GM12891 (cell line): ENCODE data around the gene PGBD5.

Experiments
- DNase-seq: peaks from one replicate; pipeline ENCODE4 v3.0.0; 2011; ENCODE audit warnings: low spot score; ENCODE audit not compliant: insufficient read length
- FAIRE-seq: peaks from 2 replicates; lab custom pipeline; 2011; peaks lifted over from hg19 to GRCh38; lab: Jason Lieb, UNC
- PAX5 ChIP-seq: IDR thresholded peaks from 2 replicates; pipeline ENCODE4 v1.6.1; 2011; ENCODE audit warnings: low read length, moderate library complexity, mild to moderate bottlenecking; ENCODE audit not compliant: insufficient read depth, severe bottlenecking
- POLR2A ChIP-seq: IDR thresholded peaks from 2 replicates; pipeline ENCODE4 v1.6.1; 2011; ENCODE audit warnings: low read depth, low read length, control low read depth
- POLR2AphosphoS5 ChIP-seq: IDR thresholded peaks from 2 replicates; pipeline ENCODE4 v1.6.1; 2011; ENCODE audit warnings: low read depth, low read length, control low read depth
- POU2F2 ChIP-seq: IDR thresholded peaks from 2 replicates; pipeline ENCODE4 v1.6.1; 2011; ENCODE audit warnings: low read depth, mild to moderate bottlenecking, control low read depth, low read length, moderate library complexity
- SPI1 ChIP-seq: IDR thresholded peaks from 2 replicates; pipeline ENCODE4 v1.6.1; 2011; ENCODE audit warnings: low read depth, low read length, control low read depth
- TAF1 ChIP-seq: IDR thresholded peaks from 2 replicates; pipeline ENCODE4 v1.6.1; 2011; ENCODE audit warnings: low read depth, low read length, control low read depth

The PGBD5 gene

DNA sequence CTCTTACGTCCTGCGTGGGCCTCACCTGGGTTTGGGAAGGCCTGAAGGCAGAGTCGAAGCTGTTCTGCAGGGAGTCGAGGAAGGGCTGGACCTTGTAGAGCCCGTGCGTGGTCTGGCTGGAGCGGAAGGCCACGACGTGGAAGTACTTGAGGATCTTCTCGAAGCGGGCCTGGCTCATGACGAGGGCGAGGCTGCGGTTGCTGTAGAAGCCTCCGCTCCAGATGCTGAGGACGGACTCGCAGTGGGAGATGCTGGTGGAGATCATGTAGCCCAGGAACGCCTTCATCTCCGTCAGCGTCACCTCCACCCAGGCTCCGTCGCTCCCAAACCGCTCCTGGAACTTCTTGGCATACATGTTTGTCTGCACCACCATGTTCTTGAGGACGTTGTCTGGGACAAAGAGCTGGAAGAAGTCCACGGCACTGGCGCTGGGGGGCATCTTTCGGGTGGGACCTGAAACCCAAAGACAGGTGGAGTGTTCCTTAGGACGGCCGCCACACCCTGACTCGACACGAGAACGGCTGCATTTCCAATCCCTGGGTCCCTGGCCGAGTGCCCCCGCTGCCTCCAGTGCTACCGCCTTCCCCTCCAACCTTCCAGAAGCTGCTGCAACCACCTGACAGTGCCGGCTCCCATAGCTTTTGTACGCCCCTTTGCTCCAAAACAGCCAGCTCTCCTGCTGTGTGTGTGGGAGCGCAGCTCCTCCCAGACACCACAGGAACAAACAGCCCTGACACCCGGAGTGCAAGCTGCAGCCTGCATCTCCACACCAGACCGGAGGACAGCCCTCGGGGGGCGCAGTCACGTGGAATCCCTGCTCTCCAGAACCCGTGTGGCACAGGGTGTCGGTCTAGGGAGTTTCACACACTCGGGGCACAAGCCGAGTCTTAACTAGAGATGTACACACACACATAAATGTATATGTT lies 69.0 kb downstream of the PGBD5 start:
- TF ChIP-seq PAX5 (no peak), POLR2A (no peak), POLR2AphosphoS5 (no peak), TAF1 (no peak), POU2F2 (no peak), SPI1 (no peak)
- DNase-seq, result no peak
- no peak for FAIRE-seq

DNA sequence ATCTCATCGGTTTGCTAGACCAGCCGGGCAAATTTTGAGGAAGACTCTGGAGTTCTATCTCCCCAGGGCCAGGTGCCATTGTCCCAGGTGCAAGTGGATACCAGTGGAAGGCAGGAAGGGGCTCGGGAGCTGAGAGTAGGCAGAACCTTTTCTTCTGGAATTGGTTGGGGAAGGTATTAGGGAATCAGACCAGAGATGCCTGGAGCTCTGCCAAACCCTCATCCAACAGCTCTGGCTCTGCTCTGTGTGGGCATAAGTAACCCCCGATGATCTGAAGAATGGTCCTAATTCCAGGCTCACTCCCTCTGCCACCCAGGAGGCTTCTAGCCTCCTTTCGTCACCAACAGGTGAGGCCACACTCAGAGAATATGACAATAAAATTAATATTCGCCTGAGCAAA lies 69.9 kb downstream of the PGBD5 start:
- no peak for DNase-seq
- TF ChIP-seq TAF1 (no peak), PAX5 (no peak)
- FAIRE-seq, result no peak

- TF ChIP-seq SPI1, result no peak
- no peak for TF ChIP-seq POLR2A
- no peak for TF ChIP-seq PAX5
- no peak for TF ChIP-seq POU2F2
- TF ChIP-seq TAF1, result no peak
- no peak for TF ChIP-seq POLR2AphosphoS5
- FAIRE-seq, result no peak
- no peak for DNase-seq
Measured at GRCh38 chr1:230355594-230355993, 70.5 kb downstream of the PGBD5 start.

DNA sequence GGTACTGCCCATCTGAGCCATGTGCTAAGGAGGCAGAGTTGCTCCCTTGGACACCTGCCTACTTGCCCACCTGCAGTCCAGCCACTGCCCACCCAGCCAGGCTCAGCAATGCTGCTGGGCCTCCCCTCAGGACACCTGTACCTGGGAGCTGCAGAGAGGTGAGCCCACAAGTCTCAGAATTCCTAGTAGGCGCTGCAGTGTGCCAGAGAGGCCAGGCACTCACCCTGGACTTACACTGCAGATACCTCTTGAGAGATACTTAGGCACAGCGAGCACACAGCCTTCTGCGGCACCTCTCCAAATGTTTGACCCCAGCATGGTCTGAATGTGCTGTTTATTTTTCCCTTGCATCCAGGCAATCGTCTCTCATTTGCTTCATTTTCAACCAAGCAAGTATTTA lies 71.0 kb downstream of the PGBD5 start:
- FAIRE-seq, result no peak
- TF ChIP-seq POU2F2, result no peak
- no peak for TF ChIP-seq TAF1
- no peak for TF ChIP-seq PAX5
- TF ChIP-seq POLR2AphosphoS5, result no peak
- no peak for TF ChIP-seq SPI1
- TF ChIP-seq POLR2A, result no peak
- no peak for DNase-seq

DNA sequence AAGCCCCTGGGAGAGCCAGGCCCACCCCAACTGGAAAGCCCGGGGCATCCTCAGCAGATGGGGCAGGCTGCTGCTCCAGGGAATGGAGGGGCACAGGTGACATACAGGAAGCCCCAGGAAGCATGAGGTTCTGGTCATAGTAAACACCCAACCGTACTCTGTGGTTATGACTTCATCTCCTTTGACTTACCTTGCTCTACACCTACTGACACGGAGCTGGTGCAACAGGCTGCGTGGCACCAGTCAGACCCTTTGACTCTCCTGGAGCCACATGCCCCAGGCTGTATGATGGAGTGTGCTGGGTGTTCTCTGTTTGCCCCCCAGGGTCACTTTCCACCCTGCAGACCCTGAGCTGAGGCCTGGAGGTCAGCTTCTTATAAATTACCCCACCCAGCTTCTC lies 72.1 kb downstream of the PGBD5 start:
- FAIRE-seq (no peak), DNase-seq (no peak)
- no peak for TF ChIP-seq PAX5
- no peak for TF ChIP-seq POLR2AphosphoS5
- TF ChIP-seq SPI1, result no peak
- TF ChIP-seq POLR2A, result no peak
- no peak for TF ChIP-seq POU2F2

DNA sequence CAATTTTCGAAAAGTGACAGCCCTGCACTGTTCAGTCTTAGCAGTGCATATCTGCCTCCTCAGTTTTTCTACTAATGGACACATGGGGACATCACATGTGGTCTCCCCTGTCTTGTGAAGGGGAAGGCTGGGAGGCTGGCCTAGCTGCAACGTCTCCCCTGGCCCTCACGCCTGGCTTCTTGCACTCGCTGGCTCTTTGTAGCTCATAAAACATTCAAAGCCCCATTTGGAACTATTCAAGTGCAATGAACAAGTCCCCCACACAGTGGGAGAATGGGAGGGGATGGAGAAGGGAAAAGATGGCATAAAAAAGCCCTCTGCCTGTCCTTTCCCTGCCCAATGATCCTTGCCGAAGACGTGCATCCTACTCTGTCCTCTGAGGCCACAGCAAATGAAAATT lies 73.6 kb downstream of the PGBD5 start:
- no peak for DNase-seq
- FAIRE-seq, result no peak
- no peak for TF ChIP-seq POLR2AphosphoS5
- no peak for TF ChIP-seq PAX5
- no peak for TF ChIP-seq SPI1

DNA sequence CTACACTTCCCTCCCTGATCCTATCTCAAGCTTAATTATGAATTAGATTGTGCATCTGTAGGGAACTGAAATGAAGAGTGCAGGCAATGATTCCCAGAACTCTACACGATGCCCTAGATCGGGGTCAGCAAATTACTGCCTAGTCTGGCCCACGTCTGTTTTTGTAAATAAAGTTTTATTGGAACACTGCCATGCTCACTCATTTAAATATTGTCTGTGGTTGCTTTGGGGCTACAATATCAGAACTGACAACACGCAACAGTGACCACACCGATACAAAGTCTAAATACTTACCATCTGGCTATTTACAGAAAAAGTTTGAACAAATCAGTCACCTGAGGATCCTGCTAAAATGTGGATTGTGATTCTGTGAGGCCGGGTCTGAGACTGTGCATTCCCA lies 74.1 kb downstream of the PGBD5 start:
- TF ChIP-seq TAF1 (no peak), PAX5 (no peak), POLR2A (no peak), POU2F2 (no peak), POLR2AphosphoS5 (no peak), SPI1 (no peak)
- DNase-seq, result no peak
- FAIRE-seq, result no peak

GRCh38 chr1:230351514-230351913 lies 74.6 kb downstream of the PGBD5 start:
- FAIRE-seq, result no peak
- DNase-seq, result no peak

GRCh38 chr1:230350208-230350921 lies 75.8 kb downstream of the PGBD5 start:
- no peak for FAIRE-seq
- DNase-seq, result no peak
- TF ChIP-seq PAX5 (no peak), TAF1 (no peak), POLR2AphosphoS5 (no peak), POU2F2 (no peak), SPI1 (no peak), POLR2A (no peak)

More at GRCh38 chr1:230351514-230351913, 74.6 kb downstream of the PGBD5 start:
- TF ChIP-seq SPI1, result no peak
- TF ChIP-seq POU2F2, result no peak
- no peak for TF ChIP-seq POLR2A
- no peak for TF ChIP-seq TAF1
- no peak for TF ChIP-seq POLR2AphosphoS5
- TF ChIP-seq PAX5, result no peak

- DNase-seq (no peak), FAIRE-seq (no peak)
- no peak for TF ChIP-seq SPI1
- no peak for TF ChIP-seq TAF1
- TF ChIP-seq POLR2AphosphoS5, result no peak
- TF ChIP-seq POU2F2, result no peak
- TF ChIP-seq POLR2A, result no peak
- no peak for TF ChIP-seq PAX5
Measured at GRCh38 chr1:230349020-230349393, 77.1 kb downstream of the PGBD5 start.
